Retinal pigment epithelial cell (primary cell): ENCODE data around the gene SPDYE18.
"Not testable (repeated sequence)": the region's sequence is repeated elsewhere in the genome, so short reads cannot be mapped to it uniquely, and the experiment has no call there.

Experiments used
- DNase-seq: peaks from one replicate; pipeline ENCODE4 v3.0.0-alpha.2; 2010; ENCODE audit warnings: low read depth
- H3K4me3 ChIP-seq: 2 replicates; pipeline ENCODE4 v1.5.1; 2011; ENCODE audit warnings: mild to moderate bottlenecking, low read length, control low read depth, moderate library complexity

Gene SPDYE18

GRCh38 chr7:77062557-77062956 lies at the start of gene SPDYE18:
SPDYE18 (minus strand) TSS chr7:77062558; CDS start chr7:77060512, 2,046 bp downstream.
- DNase-seq, result not testable (repeated sequence)

GRCh38 chr7:77108362-77108761 lies 46.0 kb upstream of the SPDYE18 start:
- not testable (repeated sequence) for H3K4me3 ChIP-seq, DNase-seq

More at GRCh38 chr7:77062557-77062956, at the start of gene SPDYE18:
- not testable (repeated sequence) for H3K4me3 ChIP-seq

- DNase-seq, H3K4me3 ChIP-seq: not testable (repeated sequence)
Observed at GRCh38 chr7:77107659-77108058, 45.3 kb upstream of the SPDYE18 start.

GRCh38 chr7:77105904-77106303 lies 43.5 kb upstream of the SPDYE18 start:
- not testable (repeated sequence) for H3K4me3 ChIP-seq, DNase-seq

GRCh38 chr7:77102671-77103070 lies 40.3 kb upstream of the SPDYE18 start:
- not testable (repeated sequence) for DNase-seq, H3K4me3 ChIP-seq

GRCh38 chr7:77101187-77101586 lies 38.8 kb upstream of the SPDYE18 start:
- H3K4me3 ChIP-seq, DNase-seq: not testable (repeated sequence)

GRCh38 chr7:77100501-77100900 lies 38.1 kb upstream of the SPDYE18 start:
- H3K4me3 ChIP-seq, DNase-seq: not testable (repeated sequence)

GRCh38 chr7:77092301-77092700 lies 29.9 kb upstream of the SPDYE18 start:
- H3K4me3 ChIP-seq, result not testable (repeated sequence)

GRCh38 chr7:77082192-77082591 lies 19.8 kb upstream of the SPDYE18 start:
- not testable (repeated sequence) for DNase-seq, H3K4me3 ChIP-seq

More at GRCh38 chr7:77092301-77092700, 29.9 kb upstream of the SPDYE18 start:
- DNase-seq, result not testable (repeated sequence)

GRCh38 chr7:77080236-77080635 lies 17.9 kb upstream of the SPDYE18 start:
- DNase-seq, result not testable (repeated sequence)

GRCh38 chr7:77079624-77080023 lies 17.3 kb upstream of the SPDYE18 start:
- H3K4me3 ChIP-seq, DNase-seq: not testable (repeated sequence)

More at GRCh38 chr7:77080236-77080635, 17.9 kb upstream of the SPDYE18 start:
- not testable (repeated sequence) for H3K4me3 ChIP-seq

- not testable (repeated sequence) for DNase-seq
Observed at GRCh38 chr7:77079112-77079511, 16.8 kb upstream of the SPDYE18 start.

GRCh38 chr7:77077060-77077459 lies 14.7 kb upstream of the SPDYE18 start:
- H3K4me3 ChIP-seq, DNase-seq: not testable (repeated sequence)

More at GRCh38 chr7:77079112-77079511, 16.8 kb upstream of the SPDYE18 start:
- H3K4me3 ChIP-seq, result not testable (repeated sequence)

GRCh38 chr7:77074786-77075396 lies 12.5 kb upstream of the SPDYE18 start:
- H3K4me3 ChIP-seq, DNase-seq: not testable (repeated sequence)

- not testable (repeated sequence) for DNase-seq, H3K4me3 ChIP-seq
Observed at GRCh38 chr7:77071108-77071507, 8.8 kb upstream of the SPDYE18 start.

- not testable (repeated sequence) for H3K4me3 ChIP-seq, DNase-seq
Observed at GRCh38 chr7:77065869-77066268, 3.5 kb upstream of the SPDYE18 start.

- DNase-seq, H3K4me3 ChIP-seq: not testable (repeated sequence)
Observed at GRCh38 chr7:77063732-77064131, 1.4 kb upstream of the SPDYE18 start.

- H3K4me3 ChIP-seq, DNase-seq: not testable (repeated sequence)
Observed at GRCh38 chr7:77032261-77032660, 30.1 kb downstream of the SPDYE18 start, which contains the start of gene SPDYE17. SPDYE17 (minus strand) TSS chr7:77032361; CDS start chr7:77030570, 1,791 bp downstream.

- DNase-seq, H3K4me3 ChIP-seq: not testable (repeated sequence)
Observed at GRCh38 chr7:77026349-77026748, 36.0 kb downstream of the SPDYE18 start.

GRCh38 chr7:77010074-77010680 lies 52.2 kb downstream of the SPDYE18 start:
- not testable (repeated sequence) for H3K4me3 ChIP-seq
- peak; percentile 62 for DNase-seq

- H3K4me3 ChIP-seq, DNase-seq: not testable (repeated sequence)
Observed at GRCh38 chr7:77008000-77008399, 54.4 kb downstream of the SPDYE18 start.
